Activated naive CD4-positive, alpha-beta T cell treated with anti-CD3 and anti-CD28 coated beads, Interleukin-2, amount 50 U/mL, for 24 hours (primary cell): ENCODE results near the gene TMPRSS2.

Experiments used
- H3K27ac Mint-ChIP-seq: one replicate; pipeline ENCODE4 v1.8.0; 2021; ENCODE audit warnings: mild to moderate bottlenecking, mixed read lengths
- H3K27me3 Mint-ChIP-seq: one replicate; pipeline ENCODE4 v1.8.0; 2021; ENCODE audit warnings: mixed read lengths
- H3K36me3 Mint-ChIP-seq: one replicate; pipeline ENCODE4 v1.8.0; 2021; ENCODE audit warnings: mixed read lengths
- H3K4me1 Mint-ChIP-seq: one replicate; pipeline ENCODE4 v1.8.0; 2021; ENCODE audit warnings: mixed read lengths
- H3K4me3 Mint-ChIP-seq: one replicate; pipeline ENCODE4 v1.8.0; 2021; ENCODE audit warnings: mild to moderate bottlenecking, mixed read lengths
- H3K9me3 Mint-ChIP-seq: one replicate; pipeline ENCODE4 v1.8.0; 2021; ENCODE audit warnings: mixed read lengths

The TMPRSS2 gene

GRCh38 chr21:41499920-41500319, 8.0 kb downstream of the TMPRSS2 start:
- Mint-ChIP-seq H3K4me1 (no peaks in the 10 kb centered on the region), H3K4me3 (no peak overlapping the region), H3K36me3 (no peaks in the 10 kb centered on the region), H3K27ac (no peak overlapping the region), H3K27me3 (peaks cover 11% of the 10 kb centered on the region), H3K9me3 (no peaks in the 10 kb centered on the region)

- no peak overlapping the region for H3K4me3 Mint-ChIP-seq
- H3K27me3 Mint-ChIP-seq = peaks cover 8% of the 10 kb centered on the region
- no peaks in the 10 kb centered on the region for H3K9me3 Mint-ChIP-seq
- no peak overlapping the region for H3K27ac Mint-ChIP-seq
- no peaks in the 10 kb centered on the region for H3K36me3 Mint-ChIP-seq
- no peaks in the 10 kb centered on the region for H3K4me1 Mint-ChIP-seq
These were observed 10.2 kb downstream of the TMPRSS2 start for GRCh38 chr21:41497788-41498187.

GRCh38 chr21:41497008-41497407, 10.9 kb downstream of the TMPRSS2 start:
- no peaks in the 10 kb centered on the region for H3K9me3 Mint-ChIP-seq
- no peak overlapping the region for H3K4me3 Mint-ChIP-seq
- H3K4me1 Mint-ChIP-seq = no peaks in the 10 kb centered on the region

GRCh38 chr21:41494242-41494641, 13.7 kb downstream of the TMPRSS2 start:
- Mint-ChIP-seq H3K36me3 (no peaks in the 10 kb centered on the region), H3K27ac (no peak overlapping the region), H3K9me3 (no peaks in the 10 kb centered on the region), H3K4me1 (no peaks in the 10 kb centered on the region), H3K4me3 (no peak overlapping the region), H3K27me3 (peaks cover 4% of the 10 kb centered on the region)

More at GRCh38 chr21:41497008-41497407, 10.9 kb downstream of the TMPRSS2 start:
- Mint-ChIP-seq H3K27me3 (peaks cover 5% of the 10 kb centered on the region), H3K27ac (no peak overlapping the region), H3K36me3 (no peaks in the 10 kb centered on the region)

- H3K9me3 Mint-ChIP-seq = no peaks in the 10 kb centered on the region
- peaks cover 4% of the 10 kb centered on the region for H3K27me3 Mint-ChIP-seq
- no peak overlapping the region for H3K4me3 Mint-ChIP-seq
- H3K27ac Mint-ChIP-seq = no peak overlapping the region
- H3K36me3 Mint-ChIP-seq = no peaks in the 10 kb centered on the region
- no peaks in the 10 kb centered on the region for H3K4me1 Mint-ChIP-seq
These were observed 16.5 kb downstream of the TMPRSS2 start for GRCh38 chr21:41491412-41491811.

- H3K9me3 Mint-ChIP-seq = no peaks in the 10 kb centered on the region
- H3K27ac Mint-ChIP-seq = no peak overlapping the region
- H3K4me3 Mint-ChIP-seq = no peak overlapping the region
- no peaks in the 10 kb centered on the region for H3K4me1 Mint-ChIP-seq
- peaks cover 4% of the 10 kb centered on the region for H3K27me3 Mint-ChIP-seq
- H3K36me3 Mint-ChIP-seq = no peaks in the 10 kb centered on the region
These were observed 17.6 kb downstream of the TMPRSS2 start for GRCh38 chr21:41490330-41490729.

GRCh38 chr21:41489329-41489728, 18.6 kb downstream of the TMPRSS2 start:
- Mint-ChIP-seq H3K4me3 (no peak overlapping the region), H3K27ac (no peak overlapping the region), H3K27me3 (peaks cover 4% of the 10 kb centered on the region), H3K9me3 (no peaks in the 10 kb centered on the region), H3K4me1 (no peaks in the 10 kb centered on the region), H3K36me3 (no peaks in the 10 kb centered on the region)

GRCh38 chr21:41488080-41488479, 19.9 kb downstream of the TMPRSS2 start:
- Mint-ChIP-seq H3K4me3 (no peak overlapping the region), H3K36me3 (no peaks in the 10 kb centered on the region), H3K27ac (no peak overlapping the region), H3K27me3 (peaks cover 2% of the 10 kb centered on the region), H3K9me3 (no peaks in the 10 kb centered on the region), H3K4me1 (no peaks in the 10 kb centered on the region)

- Mint-ChIP-seq H3K27ac (no peak overlapping the region), H3K4me3 (no peak overlapping the region), H3K9me3 (no peaks in the 10 kb centered on the region), H3K36me3 (no peaks in the 10 kb centered on the region), H3K27me3 (peaks cover 2% of the 10 kb centered on the region), H3K4me1 (no peaks in the 10 kb centered on the region)
These were observed 20.9 kb downstream of the TMPRSS2 start for GRCh38 chr21:41487082-41487481.

GRCh38 chr21:41483973-41484372, 24.0 kb downstream of the TMPRSS2 start:
- Mint-ChIP-seq H3K4me3 (no peak overlapping the region), H3K4me1 (no peaks in the 10 kb centered on the region), H3K27ac (no peak overlapping the region), H3K36me3 (no peaks in the 10 kb centered on the region), H3K9me3 (no peaks in the 10 kb centered on the region), H3K27me3 (no peaks in the 10 kb centered on the region)

- no peak overlapping the region for H3K4me3 Mint-ChIP-seq
- no peaks in the 10 kb centered on the region for H3K4me1 Mint-ChIP-seq
- H3K27me3 Mint-ChIP-seq = no peaks in the 10 kb centered on the region
- H3K27ac Mint-ChIP-seq = no peak overlapping the region
- H3K9me3 Mint-ChIP-seq = no peaks in the 10 kb centered on the region
- H3K36me3 Mint-ChIP-seq = no peaks in the 10 kb centered on the region
These were observed 24.5 kb downstream of the TMPRSS2 start for GRCh38 chr21:41483415-41483814.

GRCh38 chr21:41482980-41483379, 25.0 kb downstream of the TMPRSS2 start:
- no peaks in the 10 kb centered on the region for H3K27me3 Mint-ChIP-seq
- no peak overlapping the region for H3K27ac Mint-ChIP-seq
- H3K36me3 Mint-ChIP-seq = no peaks in the 10 kb centered on the region
- H3K9me3 Mint-ChIP-seq = no peaks in the 10 kb centered on the region
- H3K4me3 Mint-ChIP-seq = no peak overlapping the region
- no peaks in the 10 kb centered on the region for H3K4me1 Mint-ChIP-seq

- Mint-ChIP-seq H3K9me3 (no peaks in the 10 kb centered on the region), H3K4me1 (peaks cover 3% of the 10 kb centered on the region), H3K27me3 (no peaks in the 10 kb centered on the region), H3K27ac (no peak overlapping the region), H3K4me3 (no peak overlapping the region), H3K36me3 (no peaks in the 10 kb centered on the region)
These were observed 25.7 kb downstream of the TMPRSS2 start for GRCh38 chr21:41482301-41482700.

- H3K4me3 Mint-ChIP-seq = no peak overlapping the region
- no peaks in the 10 kb centered on the region for H3K36me3 Mint-ChIP-seq
- H3K27me3 Mint-ChIP-seq = no peaks in the 10 kb centered on the region
- H3K27ac Mint-ChIP-seq = no peak overlapping the region
- H3K4me1 Mint-ChIP-seq = peaks cover 4% of the 10 kb centered on the region
- H3K9me3 Mint-ChIP-seq = no peaks in the 10 kb centered on the region
These were observed 26.8 kb downstream of the TMPRSS2 start for GRCh38 chr21:41481191-41481590.

GRCh38 chr21:41480086-41480690, 27.8 kb downstream of the TMPRSS2 start:
- no peak overlapping the region for H3K4me3 Mint-ChIP-seq
- H3K27ac Mint-ChIP-seq = no peak overlapping the region
- no peaks in the 10 kb centered on the region for H3K36me3 Mint-ChIP-seq
- no peaks in the 10 kb centered on the region for H3K27me3 Mint-ChIP-seq
- H3K4me1 Mint-ChIP-seq = peaks cover 4% of the 10 kb centered on the region
- H3K9me3 Mint-ChIP-seq = no peaks in the 10 kb centered on the region

- Mint-ChIP-seq H3K36me3 (no peaks in the 10 kb centered on the region), H3K4me1 (peaks cover 4% of the 10 kb centered on the region), H3K9me3 (no peaks in the 10 kb centered on the region), H3K4me3 (no peak overlapping the region), H3K27ac (no peak overlapping the region), H3K27me3 (no peaks in the 10 kb centered on the region)
These were observed 28.3 kb downstream of the TMPRSS2 start for GRCh38 chr21:41479686-41480085.
